CD1c-positive myeloid dendritic cell (primary cell): ENCODE results near the gene SLC36A4.
A peak's percentile ranks its signal among the peaks of the same experiment; 100 is the strongest.
"Not testable (repeated sequence)": the region's sequence is repeated elsewhere in the genome, so short reads cannot be mapped to it uniquely, and the experiment has no call there.

ENCODE experiments used
- DNase-seq: peaks from one replicate; pipeline ENCODE4 v3.0.0-alpha.2; 2016; ENCODE audit errors: extremely low spot score

The SLC36A4 gene

DNA sequence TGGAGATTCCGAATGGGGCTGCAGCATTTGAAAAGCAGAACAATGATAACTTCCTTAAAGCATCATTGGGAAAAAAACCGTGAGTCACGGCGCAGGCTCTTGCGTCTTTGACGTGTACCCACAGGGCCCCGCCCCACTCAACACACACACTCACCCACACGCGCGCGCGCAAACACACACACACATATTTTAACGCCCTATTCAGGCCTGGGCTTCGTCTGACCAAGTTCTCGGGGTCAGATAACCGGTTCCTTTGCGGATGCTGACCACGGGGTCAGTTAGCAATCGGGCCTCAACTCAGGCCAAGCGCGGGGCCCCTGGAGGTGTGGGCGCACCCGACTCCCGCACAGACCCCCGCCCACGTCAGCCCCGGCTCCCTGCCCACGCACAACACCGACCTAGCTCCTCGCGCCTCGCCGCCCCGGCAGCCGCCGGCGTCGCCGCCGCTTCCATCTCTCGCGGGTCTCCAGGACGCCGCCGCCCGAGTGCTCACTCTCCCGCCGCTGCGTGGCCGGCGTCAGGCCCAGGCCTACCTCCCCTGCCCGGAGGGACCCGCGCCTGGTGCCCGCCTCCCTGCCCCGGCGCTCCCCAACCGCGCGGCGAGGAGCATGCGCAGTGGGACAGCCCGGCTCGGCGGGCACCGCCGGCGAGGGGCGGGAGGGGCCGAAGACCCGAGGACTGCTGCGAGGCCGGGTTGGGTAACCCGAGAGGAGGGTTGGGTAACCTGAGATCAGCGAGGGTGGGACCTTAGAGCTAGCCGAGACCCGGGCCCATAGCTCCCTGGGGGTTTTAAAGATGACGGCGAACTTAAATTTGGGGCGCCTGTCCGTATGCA is at the start of gene SLC36A4:
Gene SLC36A4 (minus strand): TSS at position 612 of the 835 bp plus-strand sequence. CDS start 159 bp downstream, at position 453.
- DNase-seq: peak; percentile 98

DNA sequence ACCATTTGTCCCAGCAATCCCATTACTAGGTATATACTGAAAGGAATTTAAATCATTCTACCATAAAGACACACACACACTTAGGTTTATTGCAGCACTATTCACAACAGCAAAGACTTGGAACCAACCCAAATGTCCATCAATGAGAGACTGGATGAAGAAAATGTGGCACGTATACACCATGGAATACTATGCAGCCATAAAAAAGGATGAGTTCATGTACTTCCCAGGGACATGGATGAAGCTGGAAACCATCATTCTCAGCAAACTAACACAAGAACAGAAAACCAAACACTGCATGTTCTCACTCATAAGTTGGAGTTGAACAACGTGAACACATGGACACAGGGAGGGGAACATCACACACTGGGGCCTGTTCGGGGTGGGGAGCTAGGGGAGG is 49.0 kb upstream of the SLC36A4 start:
- DNase-seq: not testable (repeated sequence)

DNA sequence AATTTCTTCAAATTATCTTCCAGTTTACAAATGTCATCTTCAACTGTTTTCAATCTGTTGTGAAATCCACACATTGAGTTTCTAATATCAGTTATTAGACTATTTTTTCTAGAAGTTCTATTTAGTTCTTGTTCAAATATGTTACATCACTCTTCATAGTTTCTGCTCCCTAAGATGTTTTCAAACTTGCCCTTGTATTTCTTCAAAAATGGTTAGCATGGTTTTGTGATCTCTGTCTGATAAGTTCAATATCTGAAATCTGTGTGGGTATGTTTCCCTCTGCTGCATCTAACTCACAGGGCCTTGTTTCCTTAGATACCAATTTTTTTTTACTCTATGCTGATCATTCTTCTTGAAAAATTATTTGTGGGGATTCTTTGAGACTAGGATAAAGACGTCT is 46.2 kb upstream of the SLC36A4 start:
- no peak for DNase-seq

DNA sequence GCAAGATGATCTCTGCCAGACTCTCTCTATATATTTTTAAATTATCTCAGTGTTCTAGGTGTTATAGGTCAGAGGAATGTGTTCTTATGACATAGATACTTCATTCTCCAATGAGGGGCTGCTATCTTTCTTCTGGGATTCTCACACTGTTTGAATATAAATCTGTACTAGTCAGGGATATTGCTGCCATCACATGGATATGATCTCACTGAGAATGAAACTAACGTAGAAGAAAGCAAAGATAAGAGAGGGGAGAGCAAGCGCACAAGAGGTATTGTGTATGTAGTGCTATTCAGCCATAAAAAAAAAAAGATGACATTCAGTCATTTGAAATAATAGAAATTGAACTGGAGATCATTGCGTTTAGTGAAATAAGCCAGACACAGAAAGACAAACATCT is 42.2 kb upstream of the SLC36A4 start:
- no peak for DNase-seq

DNA sequence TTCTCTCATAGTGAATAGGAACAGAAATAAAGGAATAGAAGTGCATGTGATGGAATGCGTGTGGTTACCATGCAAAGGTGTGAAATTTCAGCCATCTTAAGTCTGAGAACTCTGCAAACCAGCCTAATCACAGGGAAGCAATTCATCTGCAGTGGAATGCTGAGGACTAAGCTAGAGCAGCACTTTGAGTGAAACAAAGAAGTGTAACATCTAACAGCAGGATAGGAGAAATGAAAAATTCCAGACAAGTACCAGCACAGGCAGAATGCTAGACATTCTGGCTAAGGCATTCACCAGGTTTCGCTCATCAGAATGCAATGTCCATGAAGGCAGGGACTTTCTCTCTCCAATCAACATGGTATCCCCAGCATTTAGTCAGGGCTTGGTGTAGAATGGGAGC is 41.2 kb upstream of the SLC36A4 start:
- DNase-seq: no peak

DNA sequence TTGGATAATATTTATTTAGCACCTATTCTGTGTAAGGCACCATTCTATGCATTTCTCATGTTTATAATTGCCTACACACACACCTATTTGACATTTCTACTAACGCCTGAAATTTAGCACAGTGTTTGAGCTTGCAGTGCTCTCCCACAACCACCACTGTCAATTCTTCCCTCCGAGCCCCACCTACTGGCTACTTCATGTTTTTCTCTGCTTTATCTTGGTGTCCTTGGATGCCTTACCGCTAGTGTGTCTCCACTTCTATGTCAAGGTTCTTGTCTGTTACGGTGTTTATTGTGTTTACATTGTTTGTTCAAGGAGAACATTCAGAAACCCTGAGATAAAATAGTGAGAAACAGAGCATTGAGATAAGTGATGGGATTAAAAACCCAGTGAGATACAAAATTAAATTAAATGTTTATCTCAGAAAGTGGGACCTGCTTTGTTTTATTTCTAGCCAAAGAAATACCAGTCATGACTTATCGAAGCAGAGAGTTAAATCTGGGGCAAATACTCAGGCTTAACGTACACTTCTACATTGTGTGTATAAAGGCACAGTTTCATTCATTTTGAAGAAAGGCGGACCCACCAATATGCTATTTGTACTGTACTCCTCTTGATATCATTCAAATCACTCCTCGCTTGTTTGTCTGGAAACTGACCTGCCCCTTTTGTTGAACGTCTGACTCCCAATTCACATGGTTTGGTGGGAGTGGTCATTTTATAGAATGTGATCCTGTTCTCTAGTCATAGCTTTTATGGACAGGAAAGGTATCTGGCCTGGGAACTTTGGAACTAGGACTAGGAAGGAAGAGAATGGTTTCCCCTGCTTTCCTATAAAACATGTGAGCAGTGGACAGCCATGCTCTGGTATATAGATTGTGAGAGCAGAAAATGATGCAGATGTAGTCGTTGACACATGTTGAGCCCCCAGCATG is 39.2 kb upstream of the SLC36A4 start:
- DNase-seq: peak; percentile 14

DNA sequence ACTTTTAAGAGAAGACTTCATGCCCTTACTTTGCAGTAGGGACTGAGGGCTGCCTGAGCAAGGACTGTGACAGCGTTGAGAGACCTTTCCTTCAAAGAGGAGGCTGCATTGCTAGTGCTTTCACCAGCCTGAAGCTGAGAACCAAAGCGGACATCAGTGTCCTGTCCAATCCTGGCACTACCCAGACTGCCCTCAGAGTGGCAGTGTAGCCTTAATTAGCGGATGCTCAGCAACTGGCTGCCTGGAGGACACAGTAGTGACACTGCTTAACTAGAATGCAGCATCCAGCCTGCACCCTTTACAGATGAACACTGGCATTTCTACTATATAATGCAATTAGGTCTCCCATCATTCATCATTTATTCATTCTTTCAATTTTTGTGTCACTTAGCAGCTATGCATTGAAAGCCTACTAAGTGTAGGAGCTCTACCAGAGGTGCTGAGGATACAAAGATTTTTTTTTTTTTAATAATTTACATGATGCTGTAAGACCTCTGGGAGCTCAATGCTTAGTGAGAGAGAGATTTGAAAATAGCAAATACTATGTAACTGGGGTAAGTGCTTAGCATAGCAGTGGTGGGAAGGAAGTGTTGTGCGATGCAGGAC is 36.9 kb upstream of the SLC36A4 start:
- peak; percentile 81 for DNase-seq

DNA sequence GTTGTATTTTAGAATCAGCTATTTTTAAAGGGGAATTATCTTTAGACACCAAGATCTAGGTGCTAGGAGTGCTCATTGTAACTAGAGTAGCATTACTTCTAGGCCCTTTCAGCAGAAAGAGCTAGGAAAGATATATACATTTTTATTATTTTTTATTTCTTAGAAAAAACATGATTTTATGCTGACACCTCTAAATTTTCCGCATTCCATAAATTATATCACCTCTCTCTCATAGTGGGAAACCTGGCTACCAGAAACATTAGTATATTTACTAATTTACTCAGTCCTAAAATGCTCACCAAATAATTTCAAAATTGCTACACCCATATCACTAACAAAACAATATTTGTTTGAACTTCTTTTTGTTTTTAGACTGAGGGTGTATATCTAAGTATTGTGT is 32.1 kb upstream of the SLC36A4 start:
- DNase-seq: no peak

DNA sequence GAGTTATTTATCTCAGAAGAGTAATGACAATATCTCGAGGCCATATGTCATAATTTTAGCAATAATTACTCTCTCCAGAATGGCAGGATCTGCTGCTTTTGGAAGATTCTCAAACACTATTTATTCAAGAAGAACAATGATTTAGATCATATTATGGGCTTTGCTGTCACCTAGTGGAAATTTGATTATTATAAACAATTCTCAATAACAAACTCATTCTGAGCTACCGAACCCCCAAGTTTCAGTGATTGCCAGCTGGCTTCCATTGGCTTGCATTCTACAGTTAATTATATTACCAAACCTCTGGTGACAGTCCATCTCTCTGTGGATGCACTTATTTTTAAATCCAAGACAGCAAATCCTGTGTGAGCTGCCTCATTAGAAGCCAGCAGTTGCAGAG is 27.9 kb upstream of the SLC36A4 start:
- peak; percentile 55 for DNase-seq

DNA sequence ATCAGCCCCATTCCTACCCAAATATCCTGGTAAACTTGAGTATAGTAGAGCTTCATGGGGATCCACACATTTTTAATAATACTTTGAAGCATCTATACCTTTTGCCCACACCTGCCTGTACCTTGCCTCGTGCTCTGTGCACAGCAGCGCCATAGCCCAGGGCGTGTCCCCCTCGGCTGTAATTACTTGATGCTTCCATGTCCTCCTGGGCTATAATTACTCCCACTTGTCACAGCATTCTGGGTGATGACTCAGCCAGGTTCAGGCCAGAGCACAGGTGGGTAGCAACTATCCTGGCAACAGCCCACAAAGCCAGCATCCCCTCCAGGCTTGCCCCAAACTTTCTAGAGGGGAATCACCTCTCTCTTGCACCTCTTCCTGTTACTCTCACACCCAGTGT is 23.7 kb upstream of the SLC36A4 start:
- DNase-seq: no peak

DNA sequence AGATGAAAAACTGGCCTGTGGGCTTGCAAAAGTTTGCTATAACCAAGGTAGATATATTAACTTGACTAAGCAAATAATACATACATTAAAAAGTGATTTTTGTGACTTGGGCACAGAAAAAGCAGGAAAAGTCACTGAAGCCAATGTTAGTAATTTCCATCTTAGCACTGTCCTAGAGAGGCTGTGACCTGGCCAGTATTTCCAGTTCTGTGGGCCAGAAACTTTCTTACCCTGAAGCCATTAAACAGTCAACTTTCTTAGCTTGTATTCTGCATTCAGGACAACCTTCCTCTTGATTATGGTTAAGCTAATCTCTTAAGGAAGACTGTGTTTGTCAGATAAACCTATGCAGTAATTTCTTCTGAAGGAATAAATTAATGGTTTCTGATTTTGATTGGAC is 22.3 kb upstream of the SLC36A4 start:
- no peak for DNase-seq

DNA sequence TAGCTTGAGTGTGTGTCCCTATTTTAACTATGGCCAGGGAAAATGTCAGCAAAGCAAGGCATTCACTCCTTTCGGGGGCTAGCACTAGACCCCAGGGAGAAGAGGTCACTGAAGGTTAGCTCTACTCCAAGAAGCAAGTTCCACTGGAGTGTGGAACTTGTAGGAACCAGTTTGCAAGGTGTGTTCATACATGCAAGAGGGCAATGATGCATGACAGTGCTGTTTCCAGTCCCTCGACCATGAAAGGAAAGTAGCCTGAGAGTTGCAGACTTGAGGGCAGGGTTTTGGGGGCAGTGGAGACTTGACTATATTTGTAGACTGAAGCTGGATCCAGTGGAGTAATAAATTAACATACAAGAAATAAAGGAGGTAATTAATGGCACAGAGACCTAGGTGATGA is 21.6 kb upstream of the SLC36A4 start:
- DNase-seq: no peak

DNA sequence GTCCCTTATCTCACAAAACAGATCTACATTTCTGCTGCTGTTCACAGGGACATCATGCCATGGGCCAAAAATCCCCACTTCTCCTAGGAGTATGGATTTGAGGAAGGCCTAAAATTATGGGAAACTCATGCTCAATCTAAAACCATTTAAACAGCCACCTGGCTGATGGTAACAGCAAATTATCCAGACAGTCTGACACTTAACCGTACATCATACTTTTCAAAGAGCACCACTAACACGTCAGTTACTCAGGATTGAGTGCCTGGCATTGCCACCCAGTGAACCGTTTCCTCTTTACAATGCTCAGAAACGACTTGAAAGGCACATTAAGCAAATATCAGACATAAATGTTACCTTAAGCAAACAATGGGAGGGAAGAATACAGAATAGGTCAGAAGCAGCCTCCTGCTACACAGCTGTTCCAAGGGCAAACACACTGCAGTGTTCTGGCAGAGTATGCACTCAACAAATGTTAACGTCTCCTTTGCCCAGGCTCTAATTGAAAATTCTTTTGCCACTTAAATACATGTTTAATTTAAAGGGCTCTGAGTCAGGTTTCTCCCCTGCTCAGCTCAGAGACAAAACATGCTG is 18.8 kb upstream of the SLC36A4 start:
- no peak for DNase-seq

DNA sequence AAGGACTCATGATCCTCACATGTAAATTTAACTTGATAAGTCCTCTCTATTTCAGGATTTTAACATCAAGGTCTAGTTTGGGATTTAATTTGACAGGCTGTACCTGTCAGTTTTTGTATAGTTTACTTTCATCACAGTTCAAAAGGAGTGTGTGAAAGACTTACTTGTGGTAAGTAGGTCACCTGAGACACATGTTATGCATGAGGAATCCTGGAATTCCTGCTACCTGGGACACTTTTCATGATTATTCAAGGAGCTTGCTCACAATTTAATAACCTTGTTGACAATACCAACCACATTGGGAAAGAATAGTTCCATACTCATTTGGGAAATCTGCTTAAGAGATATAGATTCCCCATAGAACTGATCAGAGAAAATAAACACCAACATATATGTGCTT is 15.8 kb upstream of the SLC36A4 start:
- no peak for DNase-seq

DNA sequence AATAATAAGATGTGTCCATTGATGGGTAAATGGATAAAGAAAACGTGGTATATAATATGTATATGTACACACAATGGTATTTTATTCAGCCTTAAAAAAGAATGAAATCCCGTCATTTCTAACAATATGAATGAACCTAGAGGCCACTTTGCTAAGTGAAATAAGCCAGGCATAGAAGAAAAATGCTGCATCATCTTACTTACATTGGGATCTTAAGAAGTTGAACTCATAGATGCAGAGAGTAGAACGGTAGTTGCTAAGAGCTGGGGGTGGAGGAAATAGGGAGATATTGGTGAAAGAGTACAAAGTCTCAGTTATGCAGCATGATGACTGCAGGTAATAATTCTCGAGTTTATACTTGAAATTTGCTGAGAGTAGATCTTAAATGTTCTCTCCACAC is 14.3 kb upstream of the SLC36A4 start:
- no peak for DNase-seq

DNA sequence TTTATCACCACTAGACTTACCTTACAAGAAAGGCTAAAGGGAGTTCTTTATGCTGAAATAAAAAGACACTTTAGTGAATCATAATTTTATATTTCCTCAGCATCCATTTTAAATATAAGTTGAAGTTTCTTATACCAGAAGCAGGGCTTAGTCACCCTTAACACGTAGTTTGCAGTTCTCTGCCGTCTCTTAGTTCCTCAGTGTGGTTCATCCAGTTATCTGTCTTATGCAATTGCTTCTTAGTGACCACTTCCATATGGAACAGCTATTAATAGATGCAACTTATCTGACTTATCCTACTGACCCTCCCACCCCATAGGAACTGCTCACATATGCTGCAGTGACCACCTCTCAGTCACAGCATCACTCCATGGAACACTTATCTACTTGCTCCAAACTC is 11.7 kb upstream of the SLC36A4 start:
- DNase-seq: peak; percentile 62

DNA sequence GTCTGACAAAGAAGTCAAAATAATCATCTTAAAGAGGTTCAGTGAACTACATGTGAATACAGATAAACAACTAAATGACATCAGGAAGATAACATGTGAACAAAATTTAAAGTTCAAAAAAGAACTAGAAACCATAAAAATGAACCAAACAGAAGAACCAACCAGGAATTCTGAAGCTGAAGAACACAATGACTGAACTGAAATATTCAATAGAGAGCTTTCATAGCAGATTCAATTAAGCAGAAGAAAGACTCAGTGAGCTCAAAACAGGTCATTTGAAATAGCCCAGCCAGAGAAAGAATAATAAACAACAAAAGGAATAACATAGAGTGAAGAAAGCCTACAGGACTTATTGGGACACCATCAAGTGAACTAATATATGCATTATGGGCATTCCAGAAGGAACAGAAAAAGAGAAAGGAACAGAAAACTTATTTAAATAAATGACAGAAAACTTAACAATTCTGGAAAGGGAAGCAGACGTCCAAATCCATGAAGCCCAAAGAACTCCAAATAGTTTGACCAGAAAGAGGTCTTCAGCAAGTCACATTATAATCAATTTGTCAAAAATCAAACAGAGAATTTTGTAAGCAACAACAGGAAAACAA is 11.0 kb upstream of the SLC36A4 start:
- DNase-seq: no peak

DNA sequence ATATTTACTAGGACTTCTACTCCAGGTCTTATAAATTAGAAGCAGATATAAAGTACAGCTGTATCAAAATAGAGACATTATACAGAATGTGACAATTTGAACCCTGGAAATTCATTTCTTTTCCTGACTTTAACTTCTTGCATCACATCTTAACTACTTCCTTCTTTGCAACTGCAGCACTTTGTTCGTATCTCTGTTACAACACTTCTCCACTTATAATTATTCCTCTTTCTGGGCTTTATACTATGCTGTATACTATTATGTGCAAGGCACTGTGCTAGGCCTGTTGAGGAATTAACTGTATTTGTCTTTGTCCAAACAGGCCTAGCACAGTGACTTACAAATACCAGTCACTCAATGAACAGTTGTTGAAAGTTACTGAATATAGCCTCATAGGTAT is 1.8 kb upstream of the SLC36A4 start:
- DNase-seq: peak; percentile 69

DNA sequence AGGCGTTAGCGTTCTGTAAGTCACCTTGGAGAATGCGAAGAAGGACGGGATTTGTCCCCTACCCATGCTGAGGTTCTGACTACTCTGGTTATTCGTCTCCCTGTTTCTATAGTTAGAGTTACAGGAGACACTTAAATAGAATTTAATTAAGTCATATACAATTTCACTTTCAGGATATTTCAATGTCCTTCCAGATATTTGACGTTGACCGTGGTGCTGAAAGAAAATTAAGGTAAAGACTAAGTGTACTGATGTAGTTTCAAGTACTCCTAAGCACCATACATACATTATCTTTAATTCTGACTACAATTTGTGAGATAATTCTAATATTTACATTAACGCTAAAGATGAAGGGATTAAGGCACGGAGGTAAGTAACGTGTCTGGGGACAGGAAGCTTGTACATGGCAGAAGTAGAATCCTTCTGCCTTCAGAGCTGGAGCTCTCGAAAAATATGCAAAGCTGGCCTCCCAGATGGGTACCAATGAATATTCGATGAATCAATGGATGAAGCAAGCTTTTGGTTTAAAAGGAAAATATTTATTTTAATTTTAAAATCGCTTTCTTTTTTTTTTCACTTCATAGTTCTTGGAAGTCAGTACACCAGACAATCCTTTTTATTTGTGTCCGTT is 539 bp upstream of the SLC36A4 start:
- DNase-seq: peak; percentile 35

DNA sequence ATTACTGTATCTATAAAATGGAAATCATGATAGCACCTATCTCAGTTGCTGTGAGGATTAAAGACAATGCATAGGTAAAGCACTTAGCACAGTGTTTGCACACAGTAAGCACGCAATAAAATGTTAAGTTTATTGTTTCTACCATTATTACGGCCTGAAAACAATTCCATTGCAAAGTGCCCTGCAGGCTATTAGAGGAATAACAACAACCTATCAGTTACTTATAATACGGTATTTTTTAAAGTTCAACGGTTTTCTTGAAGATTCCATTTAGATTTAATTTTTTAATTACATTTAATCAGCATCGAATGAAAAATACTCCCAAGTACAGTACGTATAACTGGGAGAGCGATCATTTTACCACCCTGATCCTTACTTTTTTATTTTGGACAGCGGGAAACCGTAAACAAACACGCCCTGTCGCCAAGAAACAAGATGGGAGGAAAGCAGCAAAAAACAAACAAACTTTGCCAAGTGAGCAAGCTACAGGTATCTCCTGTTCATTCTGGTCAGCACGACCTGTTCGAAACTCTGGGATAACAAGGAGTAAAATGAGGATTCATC is 893 bp downstream of the SLC36A4 start:
- DNase-seq: peak; percentile 40
